GM12864 (cell line): ENCODE measurements around the gene CALCOCO2.

Experiments
- DNase-seq: peaks from one replicate; pipeline ENCODE4 v3.0.0-alpha.2; 2011; ENCODE audit warnings: low read depth
- H3K4me3 ChIP-seq: 2 replicates; pipeline ENCODE4 v1.5.1; 2011; ENCODE audit warnings: mild to moderate bottlenecking, low read depth, low read length, control low read depth
- CTCF ChIP-seq: IDR thresholded peaks from 2 replicates; pipeline ENCODE4 v1.5.1; 2011; ENCODE audit warnings: low read depth, mild to moderate bottlenecking, moderate library complexity, low read length, control low read depth, inconsistent platforms; ENCODE audit errors: missing control alignments

Gene CALCOCO2

GRCh38 chr17:48901241-48901640, 70.4 kb downstream of the CALCOCO2 start:
- no peak for DNase-seq
- no peak for TF ChIP-seq CTCF

GRCh38 chr17:48903401-48903800, 72.6 kb downstream of the CALCOCO2 start:
- DNase-seq: no peak
- H3K4me3 ChIP-seq: no peak overlapping the region
- TF ChIP-seq CTCF: no peak

More at GRCh38 chr17:48901241-48901640, 70.4 kb downstream of the CALCOCO2 start:
- no peak overlapping the region for H3K4me3 ChIP-seq

- no peak for DNase-seq
- no peak for TF ChIP-seq CTCF
- no peak overlapping the region for H3K4me3 ChIP-seq
These were observed 73.6 kb downstream of the CALCOCO2 start for GRCh38 chr17:48904428-48904827.

- TF ChIP-seq CTCF: no peak
- no peak overlapping the region for H3K4me3 ChIP-seq
- no peak for DNase-seq
These were observed 75.2 kb downstream of the CALCOCO2 start for GRCh38 chr17:48905987-48906515.

- H3K4me3 ChIP-seq: peak overlapping the region; percentile 77
- TF ChIP-seq CTCF: no peak
- no peak for DNase-seq
These were observed 76.8 kb downstream of the CALCOCO2 start for GRCh38 chr17:48907713-48908046.

GRCh38 chr17:48908047-48908843, 77.4 kb downstream of the CALCOCO2 start, which contains the start of gene UBE2Z:
UBE2Z (plus strand) TSS chr17:48908407; CDS start chr17:48908504, 97 bp downstream.
- peak; percentile 91 for DNase-seq
- TF ChIP-seq CTCF: no peak
- peak within 1 kb of the TSS; percentile 77 for H3K4me3 ChIP-seq

- H3K4me3 ChIP-seq: peak overlapping the region; percentile 77
- no peak for TF ChIP-seq CTCF
- peak; percentile 70 for DNase-seq
These were observed 78.1 kb downstream of the CALCOCO2 start for GRCh38 chr17:48908853-48909394.
